GM21528 (cell line): Measurements from ENCODE around the gene MYO3B.

Experiments used
- ATAC-seq: cut with Tn5 transposase; IDR thresholded peaks from one replicate; pipeline ENCODE4 v1.9.1; 2021; ENCODE audit warnings: mild to moderate bottlenecking, moderate library complexity; ENCODE audit not compliant: unreplicated experiment, low FRiP score

The MYO3B gene

DNA sequence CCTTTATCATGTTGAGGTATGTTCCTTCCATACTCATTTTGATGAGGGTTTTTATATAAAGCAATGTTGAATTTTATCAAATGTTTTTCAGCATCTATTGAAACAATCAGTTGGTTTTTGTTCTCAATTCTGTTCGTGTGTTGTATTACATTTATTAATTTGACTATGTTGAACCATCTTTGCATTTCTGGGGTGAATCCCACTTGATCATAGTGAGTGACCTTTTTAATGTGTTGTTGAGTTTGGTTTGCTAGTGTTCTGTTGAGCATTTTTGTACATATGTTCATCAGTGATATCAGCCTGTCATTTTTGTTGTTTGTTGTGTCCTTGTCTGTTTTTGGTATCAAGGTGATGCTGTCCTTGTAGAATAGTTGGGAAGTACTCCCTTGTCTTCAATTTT lies 110.9 kb downstream of the MYO3B start:
- no peak for ATAC-seq

DNA sequence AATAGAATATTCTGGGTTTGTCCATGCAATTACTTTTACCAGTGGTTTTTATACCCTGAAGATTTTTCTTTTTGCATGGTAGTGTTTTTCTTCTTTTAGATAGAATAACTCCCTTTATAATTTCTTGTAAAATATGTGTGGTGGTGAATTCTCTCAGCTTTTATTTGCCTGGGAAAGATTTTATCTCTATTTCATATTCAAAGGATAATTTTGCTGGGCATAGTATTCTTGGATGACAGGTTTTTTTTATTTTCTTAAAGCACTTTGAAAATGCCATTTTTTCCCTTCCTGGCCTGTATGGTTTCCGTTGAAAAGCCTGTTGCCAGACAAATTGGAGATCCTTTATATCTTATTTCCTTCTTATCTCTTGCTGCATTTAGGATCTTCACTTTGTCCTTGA lies 113.5 kb downstream of the MYO3B start:
- ATAC-seq, result no peak

- no peak for ATAC-seq
These were observed 114.5 kb downstream of the MYO3B start for GRCh38 chr2:170292415-170292814.

- no peak for ATAC-seq
These were observed 119.5 kb downstream of the MYO3B start for GRCh38 chr2:170297496-170297895.

GRCh38 chr2:170298115-170298514 lies 120.2 kb downstream of the MYO3B start:
- ATAC-seq, result peak; percentile 74

DNA sequence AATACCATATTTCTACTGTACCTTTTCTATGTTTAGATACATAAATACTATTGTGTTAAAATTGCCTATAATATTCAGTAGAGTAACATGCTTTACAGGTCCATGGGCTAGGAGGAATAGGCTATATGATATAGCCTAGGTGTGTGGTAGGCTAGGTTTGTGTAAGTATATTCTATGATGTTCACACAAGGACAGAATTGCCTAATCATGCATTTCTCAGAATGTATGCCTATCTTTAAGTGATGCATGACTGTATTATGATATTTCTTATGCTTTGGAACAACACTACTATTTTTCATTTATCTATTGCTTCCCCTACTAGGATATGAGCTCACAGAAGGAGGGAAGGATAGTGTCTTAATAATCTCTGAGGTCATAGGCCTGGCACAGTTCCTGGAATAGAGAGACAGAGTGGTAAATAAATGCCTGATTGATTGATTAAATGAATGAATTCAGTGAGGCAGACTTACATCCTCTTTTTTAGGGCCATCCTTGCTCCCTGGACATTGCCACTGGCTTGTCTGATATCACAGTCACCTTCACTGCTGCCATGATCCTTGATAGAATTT lies 121.0 kb downstream of the MYO3B start:
- ATAC-seq, result no peak

DNA sequence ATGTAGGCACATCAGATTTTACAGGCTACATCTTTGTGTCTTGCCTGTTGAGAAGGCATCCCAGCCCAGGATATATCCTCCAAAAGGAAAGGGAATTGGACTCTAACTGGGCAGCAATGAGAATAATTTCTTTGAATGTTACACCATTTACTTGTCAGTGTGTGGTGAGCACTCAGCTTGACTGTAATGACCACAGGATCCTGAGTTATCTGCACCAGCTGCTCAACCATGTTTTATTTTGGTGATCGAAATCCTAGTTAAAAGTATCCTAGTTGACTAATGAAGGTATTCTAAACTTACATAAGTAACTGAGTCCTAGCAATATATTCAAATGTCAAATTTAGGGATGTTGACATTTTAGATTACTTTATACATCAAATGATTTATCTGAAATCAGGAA lies 123.0 kb downstream of the MYO3B start:
- no peak for ATAC-seq

DNA sequence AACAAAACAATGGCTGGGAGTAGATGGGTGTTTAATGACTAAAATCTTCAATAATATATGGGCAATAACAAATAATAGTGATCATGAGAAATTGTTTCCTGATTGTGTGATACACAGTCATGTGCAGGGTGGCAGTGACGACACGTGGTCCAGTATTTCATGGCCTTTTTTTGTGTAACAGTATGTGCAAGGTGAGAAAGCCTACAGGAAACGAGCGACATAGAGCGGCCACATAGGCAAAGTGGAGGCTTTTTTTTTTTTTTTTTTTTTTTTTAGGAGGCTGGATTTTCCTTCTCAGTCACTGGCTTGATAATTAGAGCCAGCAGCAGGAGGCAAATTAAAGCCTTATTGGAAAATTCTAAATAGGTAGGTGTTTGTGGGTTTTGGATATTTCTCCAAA lies 123.7 kb downstream of the MYO3B start:
- no peak for ATAC-seq

DNA sequence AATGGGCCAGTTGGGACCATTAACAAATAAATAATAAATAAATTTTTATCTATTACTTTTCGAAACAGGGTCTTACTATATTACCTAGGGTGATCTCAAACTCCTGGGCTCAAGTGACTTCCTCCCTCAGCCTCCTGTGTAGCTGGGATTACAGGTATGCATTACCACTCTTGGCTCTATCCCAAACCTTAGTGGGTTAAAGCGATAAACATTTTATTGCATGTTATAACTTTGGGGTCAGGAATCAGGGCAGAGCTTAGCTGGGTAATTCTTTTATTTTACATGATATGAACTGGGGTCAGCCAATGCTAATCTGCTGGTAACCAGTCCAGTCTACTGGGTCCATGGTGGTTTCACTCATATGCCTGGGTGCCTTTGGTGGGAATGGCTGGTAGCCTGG lies 127.8 kb downstream of the MYO3B start:
- no peak for ATAC-seq

GRCh38 chr2:170306293-170306873 lies 128.4 kb downstream of the MYO3B start:
- no peak for ATAC-seq

DNA sequence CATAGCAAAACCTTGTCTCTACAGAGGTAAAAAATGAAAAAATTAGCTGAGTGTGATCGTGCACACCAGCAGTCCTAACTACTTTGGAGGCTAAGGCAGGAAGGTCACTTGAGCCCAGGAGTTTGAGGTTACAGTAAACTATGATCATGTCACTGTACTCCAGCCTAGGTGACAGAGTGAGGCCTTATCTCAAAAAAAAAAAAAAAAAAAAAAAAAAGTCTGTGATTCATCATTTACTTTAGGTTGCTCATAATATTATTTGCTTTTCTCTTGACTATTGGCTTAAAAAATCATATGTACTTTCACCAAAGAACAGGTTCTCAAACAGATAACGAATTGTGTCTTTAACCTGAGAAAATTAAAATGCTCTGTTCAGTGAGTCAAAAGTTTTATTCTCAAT lies 129.1 kb downstream of the MYO3B start:
- no peak for ATAC-seq

GRCh38 chr2:170307555-170308351 lies 129.8 kb downstream of the MYO3B start:
- ATAC-seq, result no peak

DNA sequence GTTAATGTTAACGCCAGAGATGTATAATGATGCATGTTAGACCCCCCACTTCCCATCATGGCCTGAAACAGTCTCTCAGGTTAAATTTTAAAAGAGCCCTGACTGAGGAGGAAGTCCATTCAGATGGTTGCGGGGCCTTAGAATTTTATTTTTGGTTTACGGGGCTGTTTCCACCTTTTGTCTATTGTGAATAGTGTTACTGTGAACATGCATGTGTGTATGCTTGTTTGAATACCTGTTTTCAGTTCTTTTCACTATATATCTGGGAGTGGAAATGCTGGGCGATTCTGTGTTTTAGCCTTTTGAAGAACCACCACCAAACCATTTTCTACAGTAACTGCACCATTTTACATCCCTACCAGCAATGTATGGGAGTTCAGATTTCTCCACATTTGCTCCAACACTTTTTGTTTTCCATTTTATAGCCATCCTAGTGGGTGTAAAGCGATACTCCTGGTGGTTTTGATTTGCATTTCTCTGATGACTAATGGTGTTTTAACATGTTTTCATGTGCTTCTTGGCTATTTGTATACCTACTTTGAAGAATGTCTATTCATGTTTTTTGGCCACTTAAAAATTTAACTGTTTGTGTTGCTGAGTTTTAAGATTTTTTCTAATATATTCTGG lies 133.0 kb downstream of the MYO3B start:
- ATAC-seq, result no peak

- no peak for ATAC-seq
These were observed 135.5 kb downstream of the MYO3B start for GRCh38 chr2:170313347-170313991.

DNA sequence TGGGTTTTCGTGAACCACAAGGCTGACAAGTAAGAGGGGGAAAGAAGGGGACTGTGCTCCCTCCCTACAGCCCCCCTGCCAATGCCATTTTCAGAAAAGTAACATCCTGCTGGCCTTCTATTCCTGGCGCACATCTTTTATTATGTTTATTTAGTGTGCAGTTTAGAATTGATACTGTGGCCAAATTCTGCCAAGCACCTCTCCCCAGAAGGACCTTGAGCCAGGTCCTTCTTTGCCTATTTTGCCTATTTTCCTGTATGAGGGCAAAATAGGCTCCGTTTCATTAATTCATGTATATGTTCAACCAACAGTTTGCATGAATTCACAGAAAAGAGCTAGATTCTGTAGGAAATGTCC lies 136.0 kb downstream of the MYO3B start:
- ATAC-seq, result no peak

- ATAC-seq, result no peak
These were observed 136.9 kb downstream of the MYO3B start for GRCh38 chr2:170314744-170315447.

- no peak for ATAC-seq
These were observed 143.0 kb downstream of the MYO3B start for GRCh38 chr2:170320948-170321347.

DNA sequence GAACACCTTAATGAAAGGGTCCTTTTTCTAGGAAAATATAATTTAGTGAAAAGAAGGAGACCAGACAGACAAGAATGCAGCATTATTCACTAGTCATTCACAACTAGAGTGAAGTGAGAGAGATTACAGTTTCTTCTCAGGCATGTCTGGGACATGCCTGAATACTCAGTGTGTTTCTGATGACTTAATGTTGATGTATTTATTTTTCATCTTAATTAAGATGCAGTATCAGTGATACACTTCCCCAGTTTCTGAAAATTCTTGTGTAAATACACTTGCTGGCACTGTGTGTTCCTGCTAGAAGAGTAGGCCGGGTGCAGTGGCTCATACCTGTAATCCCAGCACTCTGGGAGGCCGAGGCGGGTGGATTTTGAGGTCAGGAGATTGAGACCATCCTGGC lies 143.6 kb downstream of the MYO3B start:
- ATAC-seq, result no peak

DNA sequence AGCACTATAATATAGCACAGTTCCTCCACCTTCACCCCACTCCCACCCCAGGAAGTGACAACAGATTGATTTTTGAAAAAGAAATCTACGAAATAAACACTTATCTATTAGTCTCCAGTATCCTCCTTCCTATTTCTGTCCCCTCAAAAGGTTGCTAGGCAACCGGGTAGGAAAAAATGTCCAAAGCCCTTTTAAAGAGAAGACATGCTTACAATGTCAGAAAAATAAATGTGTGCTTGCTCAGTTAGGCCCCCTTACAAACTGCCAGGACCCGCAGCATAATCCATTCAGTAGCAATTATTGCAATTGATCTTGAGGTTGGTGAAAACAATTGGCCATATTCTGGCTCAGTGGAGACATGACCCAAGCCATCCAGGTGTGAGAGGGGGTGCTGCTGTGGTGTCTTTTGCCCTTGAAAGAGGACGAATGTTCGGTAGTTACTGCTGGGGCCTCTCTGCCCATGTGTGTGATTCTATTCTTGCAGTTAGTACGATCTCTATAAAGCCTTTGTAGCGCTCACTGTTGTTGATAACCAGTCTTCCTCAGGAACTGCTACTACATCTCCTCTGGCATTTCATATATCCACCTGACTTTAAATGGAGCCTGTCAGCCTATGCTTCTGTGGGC lies 144.3 kb downstream of the MYO3B start:
- ATAC-seq, result no peak

- ATAC-seq, result no peak
These were observed 145.8 kb downstream of the MYO3B start for GRCh38 chr2:170323743-170324142.
